Neural progenitor cell (in vitro differentiated cells): Measurements from ENCODE around the gene ZDHHC13. TPM values are rescaled to one million over a fixed set of nuclear protein-coding genes. Genes with fewer than 3 reads are reported as not detected.

ENCODE experiments used
- DNase-seq: peaks from one replicate; pipeline ENCODE4 v3.0.0-alpha.2; 2016; ENCODE audit warnings: low spot score
- H2AFZ ChIP-seq: fragments of 200-600 bp; sonication (generic); replicated peaks from 2 replicates; pipeline ENCODE4 v1.6.1; 2016; ENCODE audit warnings: antibody characterized with exemption
- H3F3A ChIP-seq: fragments of 200-600 bp; sonication (generic); 2 replicates; pipeline ENCODE4 v1.6.1; 2016; ENCODE audit warnings: antibody characterized with exemption, low read depth
- H3K27ac ChIP-seq: fragments of 200-600 bp; sonication (generic); 2 replicates; pipeline ENCODE4 v1.5.1; 2016; ENCODE audit warnings: mild to moderate bottlenecking
- H3K27me3 ChIP-seq: fragments of 200-600 bp; sonication (generic); 2 replicates; pipeline ENCODE4 v1.6.1; 2016; ENCODE audit warnings: mild to moderate bottlenecking, moderate library complexity
- H3K36me3 ChIP-seq: fragments of 200-600 bp; sonication (generic); 2 replicates; pipeline ENCODE4 v1.5.1; 2016
- H3K4me1 ChIP-seq: fragments of 200-600 bp; sonication (generic); 2 replicates; pipeline ENCODE4 v1.6.1; 2016; ENCODE audit warnings: mixed run types
- H3K4me2 ChIP-seq: fragments of 200-600 bp; sonication (generic); 2 replicates; pipeline ENCODE4 v1.6.1; 2016
- H3K4me3 ChIP-seq: fragments of 200-600 bp; sonication (generic); 2 replicates; pipeline ENCODE4 v1.5.1; 2016
- H3K79me2 ChIP-seq: fragments of 200-600 bp; sonication (generic); 2 replicates; pipeline ENCODE4 v1.6.1; 2016; ENCODE audit warnings: low read depth
- H3K9ac ChIP-seq: fragments of 200-600 bp; sonication (generic); 2 replicates; pipeline ENCODE4 v1.6.1; 2016
- H3K9me3 ChIP-seq: fragments of 200-600 bp; sonication (generic); 2 replicates; pipeline ENCODE4 v1.5.1; 2016; ENCODE audit warnings: low read depth
- H4K20me1 ChIP-seq: fragments of 200-600 bp; sonication (generic); 2 replicates; pipeline ENCODE4 v1.6.1; 2016; ENCODE audit warnings: low read depth
- H3K27ac Mint-ChIP-seq: 3 replicates; pipeline ENCODE4 v1.8.0; 2021; ENCODE audit warnings: mixed read lengths
- H3K27me3 Mint-ChIP-seq: 2 replicates; pipeline ENCODE4 v1.8.0; 2022; ENCODE audit warnings: low read depth, mild to moderate bottlenecking, inconsistent platforms, moderate library complexity, mixed read lengths; ENCODE audit not compliant: insufficient read depth
- H3K36me3 Mint-ChIP-seq: 3 replicates; pipeline ENCODE4 v1.8.0; 2021; ENCODE audit warnings: mixed read lengths
- H3K4me1 Mint-ChIP-seq: 3 replicates; pipeline ENCODE4 v1.8.0; 2021; ENCODE audit warnings: mixed read lengths
- H3K4me3 Mint-ChIP-seq: 3 replicates; pipeline ENCODE4 v1.8.0; 2021; ENCODE audit warnings: mild to moderate bottlenecking, moderate library complexity, mixed read lengths
- H3K9me3 Mint-ChIP-seq: 3 replicates; pipeline ENCODE4 v1.8.0; 2020; ENCODE audit warnings: mixed read lengths
- EZH2 ChIP-seq: fragments of 200-600 bp; sonication (generic); IDR thresholded peaks from 2 replicates; pipeline ENCODE4 v1.6.1; 2017; ENCODE audit warnings: antibody characterized with exemption, mild to moderate bottlenecking, moderate library complexity
- EZH2phosphoT487 ChIP-seq: fragments of 200-600 bp; sonication (generic); IDR thresholded peaks from 2 replicates; pipeline ENCODE4 v1.6.1; 2017; ENCODE audit warnings: antibody characterized with exemption
- total RNA-seq: library from RNA; depleted of rRNA; stranded (reverse); fragments of >200 nt; gene quantifications from 2 replicates; pipeline ENCODE4 v1.2.3, GENCODE V29; 2015; ENCODE audit warnings: low replicate concordance
- TF ChIP-seq, protein P1 (sequence below): fragments of 200-600 bp; sonication (generic); IDR thresholded peaks from 2 replicates; pipeline ENCODE4 v1.5.1; 2017; ENCODE audit warnings: antibody characterized with exemption, mild to moderate bottlenecking

ZDHHC13 gene
- total RNA-seq, 1 donor from 2014 or later, result 43.4 TPM

- Histone ChIP-seq H3K4me1 (no peaks in the 10 kb centered on the region), H2AFZ (no peak overlapping the region), H3K27ac (no peak overlapping the region), H3K79me2 (no peaks in the 10 kb centered on the region), H3K4me3 (no peak overlapping the region), H3F3A (no peaks in the 10 kb centered on the region), H4K20me1 (no peaks in the 10 kb centered on the region), H3K36me3 (no peaks in the 10 kb centered on the region), H3K9ac (no peak overlapping the region), H3K9me3 (no peaks in the 10 kb centered on the region), H3K27me3 (no peaks in the 10 kb centered on the region), H3K4me2 (no peak overlapping the region)
- H3K4me1 Mint-ChIP-seq, result no peaks in the 10 kb centered on the region
- no peak overlapping the region for H3K27ac Mint-ChIP-seq
- no peak for TF ChIP-seq EZH2
- TF ChIP-seq EZH2phosphoT487, result no peak
- TF ChIP-seq, protein P1, sequence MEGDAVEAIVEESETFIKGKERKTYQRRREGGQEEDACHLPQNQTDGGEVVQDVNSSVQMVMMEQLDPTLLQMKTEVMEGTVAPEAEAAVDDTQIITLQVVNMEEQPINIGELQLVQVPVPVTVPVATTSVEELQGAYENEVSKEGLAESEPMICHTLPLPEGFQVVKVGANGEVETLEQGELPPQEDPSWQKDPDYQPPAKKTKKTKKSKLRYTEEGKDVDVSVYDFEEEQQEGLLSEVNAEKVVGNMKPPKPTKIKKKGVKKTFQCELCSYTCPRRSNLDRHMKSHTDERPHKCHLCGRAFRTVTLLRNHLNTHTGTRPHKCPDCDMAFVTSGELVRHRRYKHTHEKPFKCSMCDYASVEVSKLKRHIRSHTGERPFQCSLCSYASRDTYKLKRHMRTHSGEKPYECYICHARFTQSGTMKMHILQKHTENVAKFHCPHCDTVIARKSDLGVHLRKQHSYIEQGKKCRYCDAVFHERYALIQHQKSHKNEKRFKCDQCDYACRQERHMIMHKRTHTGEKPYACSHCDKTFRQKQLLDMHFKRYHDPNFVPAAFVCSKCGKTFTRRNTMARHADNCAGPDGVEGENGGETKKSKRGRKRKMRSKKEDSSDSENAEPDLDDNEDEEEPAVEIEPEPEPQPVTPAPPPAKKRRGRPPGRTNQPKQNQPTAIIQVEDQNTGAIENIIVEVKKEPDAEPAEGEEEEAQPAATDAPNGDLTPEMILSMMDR, result no peak
- no peaks in the 10 kb centered on the region for H3K9me3 Mint-ChIP-seq
- no peak overlapping the region for H3K4me3 Mint-ChIP-seq
- peaks cover 4% of the 10 kb centered on the region for H3K36me3 Mint-ChIP-seq
- H3K27me3 Mint-ChIP-seq, result no peaks in the 10 kb centered on the region
- DNase-seq, result no peak
Measured at GRCh38 chr11:19164881-19165280, 47.9 kb downstream of the ZDHHC13 start.

- Histone ChIP-seq H3K4me2 (no peak overlapping the region), H3K4me3 (no peak overlapping the region), H3K79me2 (no peaks in the 10 kb centered on the region), H3K9me3 (no peaks in the 10 kb centered on the region), H3K27ac (no peak overlapping the region), H4K20me1 (no peaks in the 10 kb centered on the region), H3K4me1 (no peaks in the 10 kb centered on the region), H2AFZ (no peak overlapping the region), H3K27me3 (no peaks in the 10 kb centered on the region), H3K9ac (no peak overlapping the region), H3K36me3 (no peaks in the 10 kb centered on the region), H3F3A (no peaks in the 10 kb centered on the region)
- H3K27me3 Mint-ChIP-seq, result no peaks in the 10 kb centered on the region
- TF ChIP-seq, protein P1, result no peak
- TF ChIP-seq EZH2 (no peak), EZH2phosphoT487 (no peak)
- no peaks in the 10 kb centered on the region for H3K4me1 Mint-ChIP-seq
- H3K4me3 Mint-ChIP-seq, result no peak overlapping the region
- H3K27ac Mint-ChIP-seq, result no peak overlapping the region
- no peak for DNase-seq
- peaks cover 11% of the 10 kb centered on the region for H3K36me3 Mint-ChIP-seq
- H3K9me3 Mint-ChIP-seq, result no peaks in the 10 kb centered on the region
Measured at GRCh38 chr11:19168090-19168489, 51.1 kb downstream of the ZDHHC13 start.

- H3K9ac ChIP-seq, result no peak overlapping the region
- H3K4me1 ChIP-seq, result no peaks in the 10 kb centered on the region
- no peaks in the 10 kb centered on the region for H3K9me3 ChIP-seq
- H4K20me1 ChIP-seq, result no peaks in the 10 kb centered on the region
- Mint-ChIP-seq H3K27ac (no peak overlapping the region), H3K36me3 (peaks cover 24% of the 10 kb centered on the region), H3K4me1 (peaks cover 3% of the 10 kb centered on the region), H3K27me3 (no peaks in the 10 kb centered on the region), H3K9me3 (no peaks in the 10 kb centered on the region), H3K4me3 (no peak overlapping the region)
- H3K27me3 ChIP-seq, result no peaks in the 10 kb centered on the region
- no peak for TF ChIP-seq EZH2
- no peak for TF ChIP-seq EZH2phosphoT487
- TF ChIP-seq, protein P1, result no peak
- H2AFZ ChIP-seq, result no peak overlapping the region
- no peaks in the 10 kb centered on the region for H3K79me2 ChIP-seq
- H3K4me2 ChIP-seq, result no peak overlapping the region
- no peak overlapping the region for H3K4me3 ChIP-seq
- no peaks in the 10 kb centered on the region for H3K36me3 ChIP-seq
- no peak overlapping the region for H3K27ac ChIP-seq
- no peaks in the 10 kb centered on the region for H3F3A ChIP-seq
- no peak for DNase-seq
Measured at GRCh38 chr11:19173004-19173689, 56.2 kb downstream of the ZDHHC13 start.
